ENCODE results near the gene SWT1. TPM values are rescaled to one million over a fixed set of nuclear protein-coding genes. Genes with fewer than 3 reads are reported as not detected.

Gene SWT1
- total RNA-seq, 1 donor from 2014 or later = 2.4 TPM

- no peak for TF ChIP-seq CTCF (conservative IDR thresholded peaks at IDR 0.05; ENCODE audit: low read depth, low read length)
Observed at GRCh38 chr1:185137896-185138545, 18.9 kb upstream of the SWT1 start.

GRCh38 chr1:185139246-185139645 lies 17.7 kb upstream of the SWT1 start:
- TF ChIP-seq CTCF (conservative IDR thresholded peaks at IDR 0.05; ENCODE audit: low read depth, low read length) = no peak
- DNase-seq (ENCODE audit: low read depth) = no peak
- no peak overlapping the region for H3K4me3 ChIP-seq (ENCODE audit: low read depth, low read length)

More at GRCh38 chr1:185137896-185138545, 18.9 kb upstream of the SWT1 start:
- no peak for DNase-seq (ENCODE audit: low read depth)
- H3K4me3 ChIP-seq (ENCODE audit: low read depth, low read length) = no peak overlapping the region

- DNase-seq (ENCODE audit: low read depth) = no peak
- no peak for TF ChIP-seq CTCF (conservative IDR thresholded peaks at IDR 0.05; ENCODE audit: low read depth, low read length)
Observed at GRCh38 chr1:185144233-185144632, 12.7 kb upstream of the SWT1 start.

GRCh38 chr1:185151215-185151614 lies 5.8 kb upstream of the SWT1 start:
- no peak for DNase-seq (ENCODE audit: low read depth)
- no peak overlapping the region for H3K4me3 ChIP-seq (ENCODE audit: low read depth, low read length)
- TF ChIP-seq CTCF (conservative IDR thresholded peaks at IDR 0.05; ENCODE audit: low read depth, low read length) = no peak

More at GRCh38 chr1:185144233-185144632, 12.7 kb upstream of the SWT1 start:
- no peak overlapping the region for H3K4me3 ChIP-seq (ENCODE audit: low read depth, low read length)

GRCh38 chr1:185152187-185152767 lies 4.7 kb upstream of the SWT1 start:
- no peak overlapping the region for H3K4me3 ChIP-seq (ENCODE audit: low read depth, low read length)
- DNase-seq (ENCODE audit: low read depth) = no peak
- TF ChIP-seq CTCF (conservative IDR thresholded peaks at IDR 0.05; ENCODE audit: low read depth, low read length) = no peak

- DNase-seq (ENCODE audit: low read depth) = no peak
- peak overlapping the region; percentile 87 for H3K4me3 ChIP-seq (ENCODE audit: low read depth, low read length)
- no peak for TF ChIP-seq CTCF (conservative IDR thresholded peaks at IDR 0.05; ENCODE audit: low read depth, low read length)
Observed at GRCh38 chr1:185154912-185155513, 2.0 kb upstream of the SWT1 start.

All from epithelial cell of proximal tubule (primary cell).